ENCODE results near the gene TASOR2. TPM values are rescaled to one million over a fixed set of nuclear protein-coding genes. Genes with fewer than 3 reads are reported as not detected.

TASOR2 gene
- total RNA-seq, 1 experiment from 2014 or later = 67.3 TPM

DNA sequence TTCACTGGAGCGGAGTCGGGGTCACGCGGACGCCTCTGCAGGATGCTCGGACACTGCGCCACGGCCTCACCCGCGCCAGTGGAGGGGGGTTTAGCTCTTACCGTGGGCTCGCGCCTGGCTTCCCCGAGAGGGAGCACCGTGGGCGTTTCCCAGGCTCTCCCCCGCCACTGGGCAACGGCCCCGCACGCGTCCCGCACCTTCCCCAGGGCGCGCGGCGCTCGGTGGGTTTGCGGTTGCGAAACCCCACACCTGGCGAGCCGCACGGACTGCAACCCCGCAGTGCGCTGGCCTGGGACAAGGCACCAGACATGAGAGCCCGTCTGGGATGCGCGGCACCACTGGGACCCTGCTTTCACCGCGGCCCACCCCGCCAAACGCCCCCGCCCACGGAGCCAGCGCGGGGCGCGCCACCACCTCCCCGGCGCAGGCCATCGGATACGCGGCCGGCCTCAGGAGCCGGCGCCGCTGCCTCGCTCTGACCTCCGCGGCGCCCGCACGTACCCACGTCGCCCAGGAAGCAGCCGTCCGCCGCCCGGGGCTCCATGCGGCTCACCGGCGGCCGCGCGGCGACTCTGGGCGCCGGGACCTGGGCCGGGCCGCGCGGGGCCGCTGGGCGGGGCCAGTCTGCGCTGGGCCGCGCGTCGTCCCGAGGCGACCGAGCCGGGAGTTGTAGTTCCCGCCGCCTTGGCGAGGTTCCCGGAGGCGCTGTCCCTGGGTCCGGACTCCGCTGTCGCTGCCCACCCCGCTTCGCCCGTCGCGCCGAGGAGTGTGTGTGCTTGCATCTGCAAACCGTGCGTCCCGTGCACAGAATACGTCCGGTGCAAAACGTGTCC is 18.4 kb upstream of the TASOR2 start, which contains the start of gene ASB13 (continued):
- TF ChIP-seq ZNF317 (CRISPR knock-in tag; IDR thresholded peaks at IDR 0.05; ENCODE audit: borderline replicate concordance, low read depth) (no peak), ZNF416 (CRISPR knock-in tag; IDR thresholded peaks at IDR 0.05) (no peak), NR2C2 (CRISPR knock-in tag; IDR thresholded peaks at IDR 0.05) (no peak)
- TF ChIP-seq, protein P1, sequence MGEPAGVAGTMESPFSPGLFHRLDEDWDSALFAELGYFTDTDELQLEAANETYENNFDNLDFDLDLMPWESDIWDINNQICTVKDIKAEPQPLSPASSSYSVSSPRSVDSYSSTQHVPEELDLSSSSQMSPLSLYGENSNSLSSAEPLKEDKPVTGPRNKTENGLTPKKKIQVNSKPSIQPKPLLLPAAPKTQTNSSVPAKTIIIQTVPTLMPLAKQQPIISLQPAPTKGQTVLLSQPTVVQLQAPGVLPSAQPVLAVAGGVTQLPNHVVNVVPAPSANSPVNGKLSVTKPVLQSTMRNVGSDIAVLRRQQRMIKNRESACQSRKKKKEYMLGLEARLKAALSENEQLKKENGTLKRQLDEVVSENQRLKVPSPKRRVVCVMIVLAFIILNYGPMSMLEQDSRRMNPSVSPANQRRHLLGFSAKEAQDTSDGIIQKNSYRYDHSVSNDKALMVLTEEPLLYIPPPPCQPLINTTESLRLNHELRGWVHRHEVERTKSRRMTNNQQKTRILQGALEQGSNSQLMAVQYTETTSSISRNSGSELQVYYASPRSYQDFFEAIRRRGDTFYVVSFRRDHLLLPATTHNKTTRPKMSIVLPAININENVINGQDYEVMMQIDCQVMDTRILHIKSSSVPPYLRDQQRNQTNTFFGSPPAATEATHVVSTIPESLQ (CRISPR knock-in tag; IDR thresholded peaks at IDR 0.05) = no peak
- TF ChIP-seq, protein P2, sequence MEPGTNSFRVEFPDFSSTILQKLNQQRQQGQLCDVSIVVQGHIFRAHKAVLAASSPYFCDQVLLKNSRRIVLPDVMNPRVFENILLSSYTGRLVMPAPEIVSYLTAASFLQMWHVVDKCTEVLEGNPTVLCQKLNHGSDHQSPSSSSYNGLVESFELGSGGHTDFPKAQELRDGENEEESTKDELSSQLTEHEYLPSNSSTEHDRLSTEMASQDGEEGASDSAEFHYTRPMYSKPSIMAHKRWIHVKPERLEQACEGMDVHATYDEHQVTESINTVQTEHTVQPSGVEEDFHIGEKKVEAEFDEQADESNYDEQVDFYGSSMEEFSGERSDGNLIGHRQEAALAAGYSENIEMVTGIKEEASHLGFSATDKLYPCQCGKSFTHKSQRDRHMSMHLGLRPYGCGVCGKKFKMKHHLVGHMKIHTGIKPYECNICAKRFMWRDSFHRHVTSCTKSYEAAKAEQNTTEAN (CRISPR knock-in tag; IDR thresholded peaks at IDR 0.05) = 0 out of 2 replicates have a peak, but pooled peaks have one; percentile 73
- TF ChIP-seq, protein P3, sequence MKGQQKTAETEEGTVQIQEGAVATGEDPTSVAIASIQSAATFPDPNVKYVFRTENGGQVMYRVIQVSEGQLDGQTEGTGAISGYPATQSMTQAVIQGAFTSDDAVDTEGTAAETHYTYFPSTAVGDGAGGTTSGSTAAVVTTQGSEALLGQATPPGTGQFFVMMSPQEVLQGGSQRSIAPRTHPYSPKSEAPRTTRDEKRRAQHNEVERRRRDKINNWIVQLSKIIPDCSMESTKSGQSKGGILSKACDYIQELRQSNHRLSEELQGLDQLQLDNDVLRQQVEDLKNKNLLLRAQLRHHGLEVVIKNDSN (CRISPR knock-in tag; IDR thresholded peaks at IDR 0.05) = no peak

DNA sequence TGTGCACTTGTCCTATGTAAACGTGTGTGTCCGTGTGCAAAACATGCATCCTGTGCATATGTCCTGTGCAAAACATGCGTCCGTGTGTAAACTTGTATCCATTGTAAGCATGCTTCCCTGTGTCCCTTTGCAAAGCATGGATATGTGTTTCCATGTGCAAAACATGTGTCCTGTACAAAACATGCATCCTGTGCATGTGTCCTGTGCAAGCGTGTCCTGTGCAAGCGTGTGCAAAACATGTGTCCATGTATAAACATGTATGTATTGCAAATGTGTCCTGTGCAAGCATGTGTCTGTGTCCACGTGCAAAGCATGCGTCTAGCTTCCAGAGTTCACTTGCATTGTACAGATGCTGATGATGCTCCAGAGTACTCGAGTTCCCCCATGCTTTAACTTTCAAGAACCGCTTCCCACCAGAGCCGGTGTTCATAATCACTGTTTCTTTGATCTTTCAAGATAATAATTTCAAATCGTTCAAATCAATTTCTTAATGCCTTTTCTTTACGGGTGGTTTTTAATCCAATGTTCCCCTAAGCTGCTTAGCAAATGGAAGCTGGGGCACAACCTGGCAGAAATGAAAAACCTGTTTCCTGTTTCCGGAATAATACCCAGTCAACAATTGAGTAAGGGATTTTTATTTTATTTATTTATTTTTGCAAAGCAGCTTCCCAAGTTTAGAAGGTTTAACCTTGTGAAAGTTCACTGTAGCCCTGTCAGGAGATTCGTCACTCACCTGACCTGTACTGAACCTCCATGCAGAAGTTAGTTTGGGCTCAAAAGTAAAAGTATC is 17.6 kb upstream of the TASOR2 start:
- peaks cover 19% of the 10 kb centered on the region for H3K27me3 Mint-ChIP-seq (ENCODE audit: low read depth)
- no peaks in the 10 kb centered on the region for H3K36me3 Mint-ChIP-seq
- no peak for TF ChIP-seq NFE2L1 (CRISPR knock-in tag; IDR thresholded peaks at IDR 0.05)
- TF ChIP-seq, protein P4, sequence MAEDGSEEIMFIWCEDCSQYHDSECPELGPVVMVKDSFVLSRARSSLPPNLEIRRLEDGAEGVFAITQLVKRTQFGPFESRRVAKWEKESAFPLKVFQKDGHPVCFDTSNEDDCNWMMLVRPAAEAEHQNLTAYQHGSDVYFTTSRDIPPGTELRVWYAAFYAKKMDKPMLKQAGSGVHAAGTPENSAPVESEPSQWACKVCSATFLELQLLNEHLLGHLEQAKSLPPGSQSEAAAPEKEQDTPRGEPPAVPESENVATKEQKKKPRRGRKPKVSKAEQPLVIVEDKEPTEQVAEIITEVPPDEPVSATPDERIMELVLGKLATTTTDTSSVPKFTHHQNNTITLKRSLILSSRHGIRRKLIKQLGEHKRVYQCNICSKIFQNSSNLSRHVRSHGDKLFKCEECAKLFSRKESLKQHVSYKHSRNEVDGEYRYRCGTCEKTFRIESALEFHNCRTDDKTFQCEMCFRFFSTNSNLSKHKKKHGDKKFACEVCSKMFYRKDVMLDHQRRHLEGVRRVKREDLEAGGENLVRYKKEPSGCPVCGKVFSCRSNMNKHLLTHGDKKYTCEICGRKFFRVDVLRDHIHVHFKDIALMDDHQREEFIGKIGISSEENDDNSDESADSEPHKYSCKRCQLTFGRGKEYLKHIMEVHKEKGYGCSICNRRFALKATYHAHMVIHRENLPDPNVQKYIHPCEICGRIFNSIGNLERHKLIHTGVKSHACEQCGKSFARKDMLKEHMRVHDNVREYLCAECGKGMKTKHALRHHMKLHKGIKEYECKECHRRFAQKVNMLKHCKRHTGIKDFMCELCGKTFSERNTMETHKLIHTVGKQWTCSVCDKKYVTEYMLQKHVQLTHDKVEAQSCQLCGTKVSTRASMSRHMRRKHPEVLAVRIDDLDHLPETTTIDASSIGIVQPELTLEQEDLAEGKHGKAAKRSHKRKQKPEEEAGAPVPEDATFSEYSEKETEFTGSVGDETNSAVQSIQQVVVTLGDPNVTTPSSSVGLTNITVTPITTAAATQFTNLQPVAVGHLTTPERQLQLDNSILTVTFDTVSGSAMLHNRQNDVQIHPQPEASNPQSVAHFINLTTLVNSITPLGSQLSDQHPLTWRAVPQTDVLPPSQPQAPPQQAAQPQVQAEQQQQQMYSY (CRISPR knock-in tag; IDR thresholded peaks at IDR 0.05) = 0 out of 2 replicates have a peak, but pooled peaks have one; percentile 19
- TF ChIP-seq, protein P5, sequence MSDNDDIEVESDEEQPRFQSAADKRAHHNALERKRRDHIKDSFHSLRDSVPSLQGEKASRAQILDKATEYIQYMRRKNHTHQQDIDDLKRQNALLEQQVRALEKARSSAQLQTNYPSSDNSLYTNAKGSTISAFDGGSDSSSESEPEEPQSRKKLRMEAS (CRISPR knock-in tag; IDR thresholded peaks at IDR 0.05) = 0 out of 2 replicates have a peak, but pooled peaks have one; percentile 42
- H3K9me3 Mint-ChIP-seq = no peaks in the 10 kb centered on the region
- no peak for ATAC-seq
- no peak for DNase-seq (ENCODE audit: low spot score)
- peaks cover 36% of the 10 kb centered on the region for H3K4me1 Mint-ChIP-seq
- H3K4me3 Mint-ChIP-seq = peak overlapping the region; percentile 92
- POLR2A ChIA-PET = no interaction called here
- CTCF ChIA-PET = no interaction called here
- H3K27ac Mint-ChIP-seq = no peak overlapping the region; the same call in 1 of the 2 replicates

DNA sequence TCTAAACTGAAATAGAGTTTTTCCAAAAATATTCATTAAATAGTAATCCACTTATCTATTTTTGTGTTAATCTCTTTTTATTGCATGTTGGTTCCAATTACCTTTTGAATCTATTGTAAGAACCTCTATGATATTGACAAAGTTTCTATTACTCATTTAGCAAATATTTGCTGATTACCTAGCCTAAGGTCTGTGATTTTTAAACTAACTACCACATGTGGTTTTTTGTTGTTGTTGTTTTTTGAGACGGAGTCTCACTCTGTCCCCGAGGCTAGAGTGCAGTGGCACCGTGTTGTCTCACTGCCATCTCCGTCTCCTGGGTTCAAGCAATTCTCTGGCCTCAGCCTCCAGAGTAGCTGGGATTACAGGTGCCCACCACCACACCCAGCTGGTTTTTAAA is 16.2 kb upstream of the TASOR2 start:
- H3K27me3 Mint-ChIP-seq (ENCODE audit: low read depth) = peaks cover 21% of the 10 kb centered on the region
- CTCF ChIA-PET = no interaction called here
- ATAC-seq = no peak
- POLR2A ChIA-PET = no interaction called here
- H3K9me3 Mint-ChIP-seq = peaks cover 7% of the 10 kb centered on the region
- no peak overlapping the region for H3K4me3 Mint-ChIP-seq
- H3K4me1 Mint-ChIP-seq = peaks cover 27% of the 10 kb centered on the region
- no peak overlapping the region for H3K27ac Mint-ChIP-seq
- no peak for DNase-seq (ENCODE audit: low spot score)
- TF ChIP-seq, protein P2 (CRISPR knock-in tag; IDR thresholded peaks at IDR 0.05) = no peak
- TF ChIP-seq, protein P6, sequence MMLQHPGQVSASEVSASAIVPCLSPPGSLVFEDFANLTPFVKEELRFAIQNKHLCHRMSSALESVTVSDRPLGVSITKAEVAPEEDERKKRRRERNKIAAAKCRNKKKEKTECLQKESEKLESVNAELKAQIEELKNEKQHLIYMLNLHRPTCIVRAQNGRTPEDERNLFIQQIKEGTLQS (CRISPR knock-in tag; conservative IDR thresholded peaks at IDR 0.05) = no peak
- TF ChIP-seq ZNF317 (CRISPR knock-in tag; IDR thresholded peaks at IDR 0.05; ENCODE audit: borderline replicate concordance, low read depth) (no peak), ZNF263 (CRISPR knock-in tag; IDR thresholded peaks at IDR 0.05; ENCODE audit: low read depth) (no peak)
- TF ChIP-seq, protein P5 (CRISPR knock-in tag; IDR thresholded peaks at IDR 0.05) = no peak
- H3K36me3 Mint-ChIP-seq = no peaks in the 10 kb centered on the region

Measured in WTC11 (cell line).